WTC11 (cell line): ENCODE measurements around the gene CD34. TPM values are rescaled to one million over a fixed set of nuclear protein-coding genes. Genes with fewer than 3 reads are reported as not detected.

Experiments used
- ATAC-seq: fragments of 200-7000 bp; cut with Tn5 transposase; 2 replicates; pipeline ENCODE4 v1.10.0; 2021; ENCODE audit warnings: mild to moderate bottlenecking, moderate library complexity
- CTCF ChIA-PET: fragments of 300-600 bp; sonication (Branson Sonifier 250); formaldehyde crosslinking; loops from one replicate; lab custom pipeline; 2021; ENCODE audit warnings: antibody characterized with exemption; lab: Charles Lee
- POLR2A ChIA-PET: fragments of 350-600 bp; sonication (Branson Sonifier 250); formaldehyde crosslinking; loops from one replicate; lab custom pipeline; 2021; ENCODE audit warnings: antibody characterized with exemption; lab: Charles Lee
- DNase-seq: peaks from one replicate; pipeline ENCODE4 v3.0.0; 2021; ENCODE audit warnings: low spot score
- H3K27ac Mint-ChIP-seq: 2 replicates; pipeline ENCODE4 v1.8.0; 2021; ENCODE audit warnings: mixed read lengths
- H3K27me3 Mint-ChIP-seq: 2 replicates; pipeline ENCODE4 v1.8.0; 2021; ENCODE audit warnings: low read depth, mild to moderate bottlenecking, moderate library complexity, mixed read lengths
- H3K36me3 Mint-ChIP-seq: 2 replicates; pipeline ENCODE4 v1.8.0; 2021; ENCODE audit warnings: mixed read lengths
- H3K4me1 Mint-ChIP-seq: 2 replicates; pipeline ENCODE4 v1.8.0; 2022; ENCODE audit warnings: mixed read lengths
- H3K4me3 Mint-ChIP-seq: 2 replicates; pipeline ENCODE4 v1.8.0; 2021; ENCODE audit warnings: mild to moderate bottlenecking, moderate library complexity, mixed read lengths
- H3K9me3 Mint-ChIP-seq: 2 replicates; pipeline ENCODE4 v1.8.0; 2021; ENCODE audit warnings: mixed read lengths
- AFF4 ChIP-seq: sonication (generic); formaldehyde crosslinking; IDR thresholded peaks from 2 replicates; pipeline ENCODE4 v1.8.1; 2023; ENCODE audit warnings: mild to moderate bottlenecking, missing genetic modification reagents, borderline replicate concordance
- ATF6 ChIP-seq: sonication (generic); formaldehyde crosslinking; IDR thresholded peaks from 2 replicates; pipeline ENCODE4 v1.8.1; 2023; ENCODE audit warnings: mild to moderate bottlenecking, missing genetic modification reagents
- CDX4 ChIP-seq: fragments of 250-450 bp; sonication (Bioruptor Pico); IDR thresholded peaks from 2 replicates; pipeline ENCODE4 v1.9.0; 2021; ENCODE audit warnings: moderate library complexity, mild to moderate bottlenecking, inconsistent platforms, borderline replicate concordance
- EMX1 ChIP-seq: fragments of 250-450 bp; sonication (Bioruptor Pico); IDR thresholded peaks from 2 replicates; pipeline ENCODE4 v1.8.0; 2021; ENCODE audit warnings: mild to moderate bottlenecking
- FOXK1 ChIP-seq: sonication (generic); formaldehyde crosslinking; IDR thresholded peaks from 2 replicates; pipeline ENCODE4 v1.8.0; 2022; ENCODE audit warnings: mild to moderate bottlenecking, moderate library complexity, missing genetic modification reagents
- FOXP1 ChIP-seq: sonication (generic); formaldehyde crosslinking; IDR thresholded peaks from 2 replicates; pipeline ENCODE4 v1.8.0; 2022; ENCODE audit warnings: missing genetic modification reagents, mild to moderate bottlenecking, moderate library complexity, borderline replicate concordance
- MXD4 ChIP-seq: fragments of 250-450 bp; sonication (Bioruptor Pico); IDR thresholded peaks from 2 replicates; pipeline ENCODE4 v1.8.0; 2021; ENCODE audit warnings: mild to moderate bottlenecking, moderate library complexity, borderline replicate concordance
- MYBL2 ChIP-seq: sonication (generic); formaldehyde crosslinking; IDR thresholded peaks from 2 replicates; pipeline ENCODE4 v1.8.1; 2023; ENCODE audit warnings: mild to moderate bottlenecking, moderate library complexity, missing genetic modification reagents
- PRRX2 ChIP-seq: fragments of 250-450 bp; sonication (Bioruptor Pico); IDR thresholded peaks from 2 replicates; pipeline ENCODE4 v1.8.0; 2021; ENCODE audit warnings: mild to moderate bottlenecking
- SP1 ChIP-seq: sonication (generic); formaldehyde crosslinking; conservative IDR thresholded peaks from 2 replicates; pipeline ENCODE4 v1.8.1; 2022; ENCODE audit warnings: missing genetic modification reagents
- TEAD1 ChIP-seq: sonication (generic); formaldehyde crosslinking; IDR thresholded peaks from 2 replicates; pipeline ENCODE4 v1.8.0; 2022; ENCODE audit warnings: mild to moderate bottlenecking, missing genetic modification reagents
- TP53 ChIP-seq: sonication (generic); formaldehyde crosslinking; IDR thresholded peaks from 2 replicates; pipeline ENCODE4 v1.8.1; 2023; ENCODE audit warnings: mild to moderate bottlenecking, missing genetic modification reagents
- ZMAT4 ChIP-seq: fragments of 250-450 bp; sonication (Bioruptor Pico); IDR thresholded peaks from 2 replicates; pipeline ENCODE4 v1.9.0; 2021; ENCODE audit warnings: mild to moderate bottlenecking
- ZNF121 ChIP-seq: sonication (generic); formaldehyde crosslinking; IDR thresholded peaks from 2 replicates; pipeline ENCODE4 v1.8.0; 2023; ENCODE audit warnings: missing genetic modification reagents
- ZNF219 ChIP-seq: sonication (generic); formaldehyde crosslinking; IDR thresholded peaks from 2 replicates; pipeline ENCODE4 v1.8.0; 2023; ENCODE audit warnings: missing genetic modification reagents, mild to moderate bottlenecking, borderline replicate concordance
- ZNF263 ChIP-seq: sonication (generic); formaldehyde crosslinking; IDR thresholded peaks from 2 replicates; pipeline ENCODE4 v1.8.1; 2022; ENCODE audit warnings: low read depth, mild to moderate bottlenecking, moderate library complexity, missing genetic modification reagents
- ZNF423 ChIP-seq: fragments of 250-450 bp; sonication (Bioruptor Pico); IDR thresholded peaks from 2 replicates; pipeline ENCODE4 v2.1.2; 2022; ENCODE audit warnings: mild to moderate bottlenecking, moderate library complexity
- total RNA-seq: library from RNA; stranded (reverse); gene quantifications from 3 replicates; pipeline ENCODE4 v1.2.3, GENCODE V29; 2021

The CD34 gene
- total RNA-seq, 1 experiment from 2014 or later = 0.35 TPM

GRCh38 chr1:207897188-207897587 lies 13.7 kb downstream of the CD34 start:
- DNase-seq (no peak), ATAC-seq (no peak)
- Mint-ChIP-seq H3K27ac (no peak overlapping the region), H3K4me3 (no peak overlapping the region), H3K9me3 (no peaks in the 10 kb centered on the region), H3K4me1 (no peaks in the 10 kb centered on the region), H3K36me3 (no peaks in the 10 kb centered on the region), H3K27me3 (no peaks in the 10 kb centered on the region)
- CTCF ChIA-PET = interaction anchor here (0.6 to 3.9 kb wide), 10 partner anchors 9 to 102 kb away, joined by 3 to 25 read pairs (median 4); no protein-coding TSS in a partner anchor
- no peak for TF ChIP-seq ZNF423
- no peak for TF ChIP-seq SP1
- TF ChIP-seq FOXP1 (CRISPR knock-in tag) = no peak
- TF ChIP-seq TP53 (CRISPR knock-in tag) = no peak
- TF ChIP-seq CDX4 = no peak
- TF ChIP-seq ZNF121 (CRISPR knock-in tag) = no peak
- no peak for TF ChIP-seq FOXK1 (CRISPR knock-in tag)
- TF ChIP-seq EMX1 (CRISPR knock-in tag) = no peak
- POLR2A ChIA-PET = interaction anchor here (1.0 kb wide), 1 partner anchor 66 kb away, joined by 4 read pairs; no protein-coding TSS in a partner anchor

GRCh38 chr1:207896547-207896946 lies 14.4 kb downstream of the CD34 start:
- H3K9me3 Mint-ChIP-seq = no peaks in the 10 kb centered on the region
- no peak for ATAC-seq
- TF ChIP-seq ZMAT4 (CRISPR knock-in tag) (no peak), AFF4 (CRISPR knock-in tag) (no peak)
- ChIA-PET POLR2A (interaction anchor here (1.0 kb wide), 1 partner anchor 66 kb away, joined by 4 read pairs; no protein-coding TSS in a partner anchor), CTCF (interaction anchor here (1.0 to 3.9 kb wide), 9 partner anchors 8 to 102 kb away, joined by 3 to 25 read pairs (median 4); no protein-coding TSS in a partner anchor)
- H3K4me1 Mint-ChIP-seq = no peaks in the 10 kb centered on the region
- no peaks in the 10 kb centered on the region for H3K27me3 Mint-ChIP-seq
- H3K27ac Mint-ChIP-seq = no peak overlapping the region
- no peak overlapping the region for H3K4me3 Mint-ChIP-seq
- no peak for DNase-seq
- H3K36me3 Mint-ChIP-seq = no peaks in the 10 kb centered on the region

GRCh38 chr1:207894704-207895103 lies 16.2 kb downstream of the CD34 start:
- ATAC-seq = no peak
- CTCF ChIA-PET = interaction anchor here (0.6 to 3.9 kb wide), 6 partner anchors 9 to 103 kb away, joined by 3 to 25 read pairs (median 3); no protein-coding TSS in a partner anchor
- Mint-ChIP-seq H3K4me1 (no peaks in the 10 kb centered on the region), H3K4me3 (no peak overlapping the region), H3K9me3 (no peaks in the 10 kb centered on the region), H3K36me3 (no peaks in the 10 kb centered on the region), H3K27ac (no peak overlapping the region), H3K27me3 (no peaks in the 10 kb centered on the region)
- TF ChIP-seq ZNF219 (CRISPR knock-in tag) (no peak), MYBL2 (CRISPR knock-in tag) (no peak), MXD4 (no peak), ATF6 (CRISPR knock-in tag) (no peak), AFF4 (CRISPR knock-in tag) (no peak), TEAD1 (no peak), ZNF423 (no peak), PRRX2 (CRISPR knock-in tag) (no peak), ZNF263 (no peak), CDX4 (no peak)
- POLR2A ChIA-PET = no interaction called here
- no peak for DNase-seq
